PFSK-1 (cell line): ENCODE data around the gene VPS8.

Experiments used
- FOXP2 ChIP-seq: optimal IDR thresholded peaks from 2 replicates; pipeline ENCODE3; 2011; ENCODE audit warnings: borderline replicate concordance, control low read depth, inconsistent platforms; ENCODE audit not compliant: insufficient read depth; ENCODE audit errors: extremely low read length, extremely low read depth
- POLR2AphosphoS5 ChIP-seq: IDR thresholded peaks from 2 replicates; pipeline ENCODE4 v1.6.1; 2012; ENCODE audit warnings: low read depth, mild to moderate bottlenecking, control low read depth, low read length, moderate library complexity
- SIN3A ChIP-seq: IDR thresholded peaks from 2 replicates; pipeline ENCODE4 v1.6.1; 2012; ENCODE audit warnings: mild to moderate bottlenecking, low read length, moderate library complexity, borderline replicate concordance; ENCODE audit not compliant: insufficient read depth
- TAF1 ChIP-seq: IDR thresholded peaks from 2 replicates; pipeline ENCODE4 v1.6.1; 2012; ENCODE audit warnings: low read length, control low read depth, borderline replicate concordance; ENCODE audit not compliant: insufficient read depth
- TF ChIP-seq, protein P1 (sequence below), 2 experiments: IDR thresholded peaks; 2 replicates each; pipeline versions ENCODE4 v1.6.1 to v1.8.0; 2011 to 2012; ENCODE audit warnings: low read depth in 2 of 2, low read length in 2 of 2, control low read depth in 1 of 2, inconsistent platforms in 1 of 2, mild to moderate bottlenecking in 1 of 2, moderate library complexity in 1 of 2; ENCODE audit not compliant: insufficient read depth in 1 of 2

The VPS8 gene

DNA sequence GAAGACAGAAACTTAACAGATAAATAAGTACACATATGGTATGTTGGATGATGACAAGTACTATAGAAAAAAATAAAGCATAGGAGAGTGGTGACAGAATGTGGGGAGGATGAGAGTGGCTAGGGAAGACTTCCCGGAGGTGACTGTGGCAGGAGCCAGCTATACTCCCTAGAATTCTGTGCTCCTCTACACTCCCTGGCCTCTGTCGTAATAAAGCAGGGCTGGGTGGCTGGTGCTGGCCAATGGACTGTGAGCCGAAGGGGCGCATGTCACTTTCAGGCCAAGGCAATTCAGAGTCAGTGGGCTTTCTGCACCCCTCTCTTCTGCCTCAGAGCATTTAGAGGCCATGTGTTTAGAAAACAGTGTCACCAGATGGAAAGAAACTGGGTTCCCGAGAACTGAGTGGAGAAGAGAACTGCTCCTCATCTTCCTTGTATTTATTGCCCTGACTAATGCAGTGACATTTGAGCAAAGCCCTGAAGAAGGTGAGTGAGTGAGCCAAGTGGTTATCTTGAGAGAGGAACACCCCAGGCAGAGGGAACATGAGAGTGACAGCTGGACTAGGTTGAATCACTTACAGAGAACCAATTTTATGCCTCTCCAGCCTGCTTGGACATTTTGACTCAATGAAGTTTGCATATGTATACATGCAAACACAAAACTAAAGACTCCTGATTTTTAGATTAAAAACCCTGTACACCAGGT lies 5.2 kb upstream of the VPS8 start:
- TF ChIP-seq POLR2AphosphoS5 = no peak
- no peak for TF ChIP-seq TAF1
- TF ChIP-seq FOXP2 = no peak
- TF ChIP-seq SIN3A = no peak

DNA sequence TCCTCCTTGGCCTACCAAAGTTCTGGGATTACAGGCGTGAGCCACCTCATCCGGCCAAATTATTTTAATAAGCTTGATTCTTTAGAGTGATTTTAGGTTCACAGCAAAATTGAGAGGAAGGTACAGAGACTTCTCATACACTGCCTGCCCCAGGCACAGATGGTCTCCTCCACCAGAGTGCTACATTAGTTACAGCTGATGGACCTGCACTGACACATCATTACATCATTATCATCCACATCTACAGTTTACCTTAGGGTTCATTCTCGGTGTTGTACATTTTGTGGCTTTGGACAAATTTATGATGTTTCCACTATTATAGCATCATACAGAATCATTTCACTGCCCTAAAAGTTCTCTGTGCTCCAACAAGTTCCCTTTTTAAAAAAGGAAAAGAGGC lies 4.4 kb upstream of the VPS8 start:
- TF ChIP-seq POLR2AphosphoS5 = no peak
- no peak for TF ChIP-seq FOXP2
- TF ChIP-seq SIN3A = no peak
- TF ChIP-seq, protein P1, sequence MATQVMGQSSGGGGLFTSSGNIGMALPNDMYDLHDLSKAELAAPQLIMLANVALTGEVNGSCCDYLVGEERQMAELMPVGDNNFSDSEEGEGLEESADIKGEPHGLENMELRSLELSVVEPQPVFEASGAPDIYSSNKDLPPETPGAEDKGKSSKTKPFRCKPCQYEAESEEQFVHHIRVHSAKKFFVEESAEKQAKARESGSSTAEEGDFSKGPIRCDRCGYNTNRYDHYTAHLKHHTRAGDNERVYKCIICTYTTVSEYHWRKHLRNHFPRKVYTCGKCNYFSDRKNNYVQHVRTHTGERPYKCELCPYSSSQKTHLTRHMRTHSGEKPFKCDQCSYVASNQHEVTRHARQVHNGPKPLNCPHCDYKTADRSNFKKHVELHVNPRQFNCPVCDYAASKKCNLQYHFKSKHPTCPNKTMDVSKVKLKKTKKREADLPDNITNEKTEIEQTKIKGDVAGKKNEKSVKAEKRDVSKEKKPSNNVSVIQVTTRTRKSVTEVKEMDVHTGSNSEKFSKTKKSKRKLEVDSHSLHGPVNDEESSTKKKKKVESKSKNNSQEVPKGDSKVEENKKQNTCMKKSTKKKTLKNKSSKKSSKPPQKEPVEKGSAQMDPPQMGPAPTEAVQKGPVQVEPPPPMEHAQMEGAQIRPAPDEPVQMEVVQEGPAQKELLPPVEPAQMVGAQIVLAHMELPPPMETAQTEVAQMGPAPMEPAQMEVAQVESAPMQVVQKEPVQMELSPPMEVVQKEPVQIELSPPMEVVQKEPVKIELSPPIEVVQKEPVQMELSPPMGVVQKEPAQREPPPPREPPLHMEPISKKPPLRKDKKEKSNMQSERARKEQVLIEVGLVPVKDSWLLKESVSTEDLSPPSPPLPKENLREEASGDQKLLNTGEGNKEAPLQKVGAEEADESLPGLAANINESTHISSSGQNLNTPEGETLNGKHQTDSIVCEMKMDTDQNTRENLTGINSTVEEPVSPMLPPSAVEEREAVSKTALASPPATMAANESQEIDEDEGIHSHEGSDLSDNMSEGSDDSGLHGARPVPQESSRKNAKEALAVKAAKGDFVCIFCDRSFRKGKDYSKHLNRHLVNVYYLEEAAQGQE (IDR thresholded peaks at IDR 0.05; ENCODE audit: insufficient read depth in 1 of 2, low read depth in 2 of 2, low read length in 2 of 2) = no peak
- TF ChIP-seq TAF1 = no peak

DNA sequence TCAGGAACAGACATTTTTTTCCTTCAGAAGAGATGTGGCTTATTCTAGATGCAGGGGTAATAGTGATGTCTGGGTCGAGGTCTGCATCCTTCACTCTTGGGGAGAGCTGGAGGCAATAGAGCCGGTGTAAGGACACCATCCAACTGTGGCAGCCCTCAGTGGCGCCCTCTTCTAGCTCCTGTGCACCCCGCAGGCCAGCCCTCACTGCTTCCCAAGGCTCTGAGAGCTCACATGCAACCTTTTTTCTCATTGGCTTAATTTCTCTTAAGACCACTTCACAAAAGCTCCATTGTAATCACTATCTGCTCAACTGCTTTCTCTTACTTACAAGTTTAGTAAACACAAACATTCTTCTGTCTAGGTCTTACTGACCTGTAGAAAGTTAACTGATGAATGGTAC lies 3.9 kb upstream of the VPS8 start:
- TF ChIP-seq, protein P1 (IDR thresholded peaks at IDR 0.05; ENCODE audit: insufficient read depth in 1 of 2, low read depth in 2 of 2, low read length in 2 of 2) = no peak
- no peak for TF ChIP-seq TAF1

DNA sequence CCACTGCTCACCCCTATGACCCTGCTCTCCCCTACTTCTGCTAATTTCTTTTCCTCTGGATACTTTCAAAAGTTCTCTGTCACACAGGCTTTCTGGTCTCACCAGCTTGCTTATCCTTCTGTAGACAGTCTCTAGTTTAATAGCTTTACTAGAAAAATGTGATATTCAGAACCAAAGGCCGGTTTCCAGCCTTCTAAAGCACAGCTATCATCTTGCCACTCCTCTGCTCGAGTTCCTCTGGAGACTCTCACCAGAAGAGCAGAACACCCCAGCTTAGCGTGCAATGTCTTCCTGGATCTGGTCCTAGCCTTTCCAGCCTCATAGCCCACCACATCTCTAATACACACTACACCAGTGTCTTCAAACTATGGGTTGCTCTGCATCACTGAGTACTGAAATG lies 1.8 kb upstream of the VPS8 start:
- TF ChIP-seq SIN3A = no peak
- TF ChIP-seq POLR2AphosphoS5 = no peak

DNA sequence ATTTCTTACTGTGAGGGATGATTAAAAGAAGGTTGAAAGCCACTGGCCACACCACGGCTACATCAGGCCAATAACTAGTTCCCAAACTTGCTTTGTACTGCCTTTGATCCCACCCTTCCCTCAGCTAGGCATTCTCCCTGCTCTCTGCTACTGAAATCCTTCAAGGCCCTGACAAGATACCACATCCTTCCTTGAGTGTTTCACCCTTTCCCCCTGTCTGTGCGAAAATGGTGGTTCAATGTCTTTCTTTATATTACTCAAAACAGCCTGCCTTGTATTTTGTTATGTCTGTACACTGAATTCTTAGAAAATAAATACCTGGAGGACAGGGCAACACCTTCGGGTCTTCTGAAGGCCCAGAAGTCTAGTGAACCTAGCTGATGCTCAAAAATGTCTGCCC lies 932 bp upstream of the VPS8 start:
- no peak for TF ChIP-seq TAF1
- no peak for TF ChIP-seq SIN3A
- TF ChIP-seq, protein P1 (IDR thresholded peaks at IDR 0.05; ENCODE audit: insufficient read depth in 1 of 2, low read depth in 2 of 2, low read length in 2 of 2) = no peak
- no peak for TF ChIP-seq POLR2AphosphoS5
- no peak for TF ChIP-seq FOXP2

DNA sequence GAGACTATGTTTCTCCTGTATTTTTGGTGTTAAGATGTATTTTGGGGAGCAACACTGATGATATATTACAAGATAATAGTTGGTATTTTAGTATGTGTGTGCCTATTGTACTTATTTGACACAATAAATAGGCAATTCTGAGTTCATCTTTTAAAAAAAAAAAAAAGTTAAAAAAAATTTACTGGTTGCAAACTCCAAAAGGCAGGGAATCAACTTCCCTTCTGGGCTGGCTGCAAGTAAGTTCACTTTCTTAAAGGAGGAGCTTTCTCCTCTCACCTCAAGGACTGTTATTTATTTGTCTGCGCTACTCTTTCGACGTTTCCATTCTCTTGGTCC lies 335 bp upstream of the VPS8 start:
- TF ChIP-seq, protein P1 (IDR thresholded peaks at IDR 0.05; ENCODE audit: insufficient read depth in 1 of 2, low read depth in 2 of 2, low read length in 2 of 2) = no peak
- TF ChIP-seq POLR2AphosphoS5 (no peak), TAF1 (no peak), FOXP2 (no peak), SIN3A (no peak)
